ENCODE data around the gene PIP5K1B.

PIP5K1B gene

GRCh38 chr9:68741234-68741633 lies 36.2 kb downstream of the PIP5K1B start:
- no peak for DNase-seq

GRCh38 chr9:68741704-68742332 lies 36.8 kb downstream of the PIP5K1B start:
- no peak for DNase-seq

GRCh38 chr9:68742333-68742730 lies 37.3 kb downstream of the PIP5K1B start:
- DNase-seq, result no peak

- no peak for DNase-seq
Observed at GRCh38 chr9:68744426-68744825, 39.4 kb downstream of the PIP5K1B start.

- DNase-seq, result no peak
Observed at GRCh38 chr9:68746525-68746924, 41.5 kb downstream of the PIP5K1B start.

- DNase-seq, result peak; percentile 45
Observed at GRCh38 chr9:68747043-68747533, 42.0 kb downstream of the PIP5K1B start.

GRCh38 chr9:68749135-68749534 lies 44.1 kb downstream of the PIP5K1B start:
- no peak for DNase-seq

- DNase-seq, result no peak
Observed at GRCh38 chr9:68749579-68750159, 44.6 kb downstream of the PIP5K1B start.

GRCh38 chr9:68750255-68750654 lies 45.2 kb downstream of the PIP5K1B start:
- no peak for DNase-seq

GRCh38 chr9:68750786-68751185 lies 45.7 kb downstream of the PIP5K1B start:
- no peak for DNase-seq

- no peak for DNase-seq
Observed at GRCh38 chr9:68751556-68751955, 46.5 kb downstream of the PIP5K1B start.

- DNase-seq, result no peak
Observed at GRCh38 chr9:68755051-68755450, 50.0 kb downstream of the PIP5K1B start.

- DNase-seq, result no peak
Observed at GRCh38 chr9:68755752-68756151, 50.7 kb downstream of the PIP5K1B start.

- DNase-seq, result no peak
Observed at GRCh38 chr9:68759981-68760673, 55.1 kb downstream of the PIP5K1B start.

- DNase-seq, result no peak
Observed at GRCh38 chr9:68760674-68761333, 55.8 kb downstream of the PIP5K1B start.

- DNase-seq, result no peak
Observed at GRCh38 chr9:68762570-68762969, 57.5 kb downstream of the PIP5K1B start.

GRCh38 chr9:68763104-68763503 lies 58.1 kb downstream of the PIP5K1B start:
- no peak for DNase-seq

- DNase-seq, result no peak
Observed at GRCh38 chr9:68768619-68769018, 63.6 kb downstream of the PIP5K1B start.

GRCh38 chr9:68769852-68770251 lies 64.8 kb downstream of the PIP5K1B start:
- no peak for DNase-seq

- no peak for DNase-seq
Observed at GRCh38 chr9:68771376-68771775, 66.3 kb downstream of the PIP5K1B start.

GRCh38 chr9:68775003-68775730 lies 70.1 kb downstream of the PIP5K1B start:
- DNase-seq, result no peak

GRCh38 chr9:68777070-68777763 lies 72.2 kb downstream of the PIP5K1B start:
- DNase-seq, result no peak
